GM12875 (cell line): Measurements from ENCODE around the gene SULT6B1.

Experiments used
- H3K4me3 ChIP-seq: one replicate; pipeline ENCODE4 v1.5.1; 2011; ENCODE audit warnings: low read depth, low read length, control low read depth
- CTCF ChIP-seq: IDR thresholded peaks from 2 replicates; pipeline ENCODE4 v1.5.1; 2011; ENCODE audit warnings: low read depth, mild to moderate bottlenecking, control low read depth, inconsistent platforms, low read length, moderate library complexity, borderline replicate concordance; ENCODE audit not compliant: insufficient read depth

Gene SULT6B1

GRCh38 chr2:37192551-37192950 lies 4.1 kb upstream of the SULT6B1 start:
- no peak for TF ChIP-seq CTCF
- no peak overlapping the region for H3K4me3 ChIP-seq

- no peak overlapping the region for H3K4me3 ChIP-seq
Measured at GRCh38 chr2:37191747-37192146, 3.3 kb upstream of the SULT6B1 start.

GRCh38 chr2:37191253-37191652 lies 2.8 kb upstream of the SULT6B1 start:
- TF ChIP-seq CTCF: no peak
- H3K4me3 ChIP-seq: no peak overlapping the region

More at GRCh38 chr2:37191747-37192146, 3.3 kb upstream of the SULT6B1 start:
- TF ChIP-seq CTCF: no peak

- no peak for TF ChIP-seq CTCF
- no peak overlapping the region for H3K4me3 ChIP-seq
Measured at GRCh38 chr2:37190290-37190689, 1.8 kb upstream of the SULT6B1 start.

GRCh38 chr2:37189452-37190153 lies 1.1 kb upstream of the SULT6B1 start:
- no peak overlapping the region for H3K4me3 ChIP-seq
- no peak for TF ChIP-seq CTCF

- no peak for TF ChIP-seq CTCF
- no peak overlapping the region for H3K4me3 ChIP-seq
Measured at GRCh38 chr2:37181726-37182684, 6.5 kb downstream of the SULT6B1 start.

DNA sequence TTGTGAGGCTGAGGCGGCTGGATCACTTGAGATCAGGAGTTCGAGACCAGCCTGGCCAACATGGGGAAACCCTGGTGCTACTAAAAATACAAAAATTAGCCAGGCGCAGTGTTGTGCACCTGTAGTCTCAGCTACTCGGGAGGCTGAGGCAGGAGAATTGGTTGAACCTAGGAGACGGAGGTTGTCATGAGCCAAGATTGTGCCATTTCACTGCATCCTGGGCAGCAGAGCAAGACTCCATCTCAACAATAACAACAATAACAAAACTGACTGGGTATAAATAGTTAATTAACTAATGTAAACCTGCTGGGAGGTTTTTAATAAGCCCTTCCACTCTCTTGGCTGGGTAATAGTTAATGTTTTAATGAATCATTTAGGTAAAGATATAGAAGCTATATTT lies 7.8 kb downstream of the SULT6B1 start:
- H3K4me3 ChIP-seq: no peak overlapping the region
- no peak for TF ChIP-seq CTCF
